ENCODE results near the gene PPIP5K1. TPM values are rescaled to one million over a fixed set of nuclear protein-coding genes. Genes with fewer than 3 reads are reported as not detected.

The PPIP5K1 gene
- total and polyA plus RNA-seq, 9 of the 15 experiments (the other 6 are each of a cell fraction or from before 2014, with no cell fraction given), result 2.5 to 74.6 (median 35.1) TPM

GRCh38 chr15:43514241-43515057 lies 75.6 kb downstream of the PPIP5K1 start (continued):
- no peak for TF ChIP-seq CHD7 (IDR thresholded peaks at IDR 0.05; ENCODE audit: low read depth, low read length)
- TF ChIP-seq ZNF280B (CRISPR knock-in tag; IDR thresholded peaks at IDR 0.05), result no peak
- TF ChIP-seq SMAD3 (CRISPR knock-in tag; conservative IDR thresholded peaks at IDR 0.05), result no peak

Data from K562 (cell line).